ENCODE measurements around the gene NTNG2.

GRCh38 chr9:132155568-132155895, 6.3 kb upstream of the NTNG2 start:
- TF ChIP-seq SCRT2 (tag by site-specific recombination; IDR thresholded peaks at IDR 0.05): no peak
- TF ChIP-seq RBAK (tag by site-specific recombination; IDR thresholded peaks at IDR 0.05): no peak
- TF ChIP-seq ZNF274 (IDR thresholded peaks at IDR 0.05; ENCODE audit: low read length): no peak
- TF ChIP-seq ZNF274 (tag by site-specific recombination; IDR thresholded peaks at IDR 0.05; ENCODE audit: borderline replicate concordance): no peak
- TF ChIP-seq KLF16 (tag by site-specific recombination; IDR thresholded peaks at IDR 0.05): no peak
- TF ChIP-seq, protein P1, sequence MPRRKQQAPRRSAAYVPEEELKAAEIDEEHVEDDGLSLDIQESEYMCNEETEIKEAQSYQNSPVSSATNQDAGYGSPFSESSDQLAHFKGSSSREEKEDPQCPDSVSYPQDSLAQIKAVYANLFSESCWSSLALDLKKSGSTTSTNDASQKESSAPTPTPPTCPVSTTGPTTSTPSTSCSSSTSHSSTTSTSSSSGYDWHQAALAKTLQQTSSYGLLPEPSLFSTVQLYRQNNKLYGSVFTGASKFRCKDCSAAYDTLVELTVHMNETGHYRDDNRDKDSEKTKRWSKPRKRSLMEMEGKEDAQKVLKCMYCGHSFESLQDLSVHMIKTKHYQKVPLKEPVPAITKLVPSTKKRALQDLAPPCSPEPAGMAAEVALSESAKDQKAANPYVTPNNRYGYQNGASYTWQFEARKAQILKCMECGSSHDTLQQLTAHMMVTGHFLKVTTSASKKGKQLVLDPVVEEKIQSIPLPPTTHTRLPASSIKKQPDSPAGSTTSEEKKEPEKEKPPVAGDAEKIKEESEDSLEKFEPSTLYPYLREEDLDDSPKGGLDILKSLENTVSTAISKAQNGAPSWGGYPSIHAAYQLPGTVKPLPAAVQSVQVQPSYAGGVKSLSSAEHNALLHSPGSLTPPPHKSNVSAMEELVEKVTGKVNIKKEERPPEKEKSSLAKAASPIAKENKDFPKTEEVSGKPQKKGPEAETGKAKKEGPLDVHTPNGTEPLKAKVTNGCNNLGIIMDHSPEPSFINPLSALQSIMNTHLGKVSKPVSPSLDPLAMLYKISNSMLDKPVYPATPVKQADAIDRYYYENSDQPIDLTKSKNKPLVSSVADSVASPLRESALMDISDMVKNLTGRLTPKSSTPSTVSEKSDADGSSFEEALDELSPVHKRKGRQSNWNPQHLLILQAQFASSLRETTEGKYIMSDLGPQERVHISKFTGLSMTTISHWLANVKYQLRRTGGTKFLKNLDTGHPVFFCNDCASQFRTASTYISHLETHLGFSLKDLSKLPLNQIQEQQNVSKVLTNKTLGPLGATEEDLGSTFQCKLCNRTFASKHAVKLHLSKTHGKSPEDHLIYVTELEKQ (tag by site-specific recombination; IDR thresholded peaks at IDR 0.05; ENCODE audit: borderline replicate concordance): no peak
- no peak for TF ChIP-seq MYNN (tag by site-specific recombination; IDR thresholded peaks at IDR 0.05; ENCODE audit: borderline replicate concordance)
- TF ChIP-seq ZNF324 (tag by site-specific recombination; IDR thresholded peaks at IDR 0.05): no peak
- TF ChIP-seq, protein P2, sequence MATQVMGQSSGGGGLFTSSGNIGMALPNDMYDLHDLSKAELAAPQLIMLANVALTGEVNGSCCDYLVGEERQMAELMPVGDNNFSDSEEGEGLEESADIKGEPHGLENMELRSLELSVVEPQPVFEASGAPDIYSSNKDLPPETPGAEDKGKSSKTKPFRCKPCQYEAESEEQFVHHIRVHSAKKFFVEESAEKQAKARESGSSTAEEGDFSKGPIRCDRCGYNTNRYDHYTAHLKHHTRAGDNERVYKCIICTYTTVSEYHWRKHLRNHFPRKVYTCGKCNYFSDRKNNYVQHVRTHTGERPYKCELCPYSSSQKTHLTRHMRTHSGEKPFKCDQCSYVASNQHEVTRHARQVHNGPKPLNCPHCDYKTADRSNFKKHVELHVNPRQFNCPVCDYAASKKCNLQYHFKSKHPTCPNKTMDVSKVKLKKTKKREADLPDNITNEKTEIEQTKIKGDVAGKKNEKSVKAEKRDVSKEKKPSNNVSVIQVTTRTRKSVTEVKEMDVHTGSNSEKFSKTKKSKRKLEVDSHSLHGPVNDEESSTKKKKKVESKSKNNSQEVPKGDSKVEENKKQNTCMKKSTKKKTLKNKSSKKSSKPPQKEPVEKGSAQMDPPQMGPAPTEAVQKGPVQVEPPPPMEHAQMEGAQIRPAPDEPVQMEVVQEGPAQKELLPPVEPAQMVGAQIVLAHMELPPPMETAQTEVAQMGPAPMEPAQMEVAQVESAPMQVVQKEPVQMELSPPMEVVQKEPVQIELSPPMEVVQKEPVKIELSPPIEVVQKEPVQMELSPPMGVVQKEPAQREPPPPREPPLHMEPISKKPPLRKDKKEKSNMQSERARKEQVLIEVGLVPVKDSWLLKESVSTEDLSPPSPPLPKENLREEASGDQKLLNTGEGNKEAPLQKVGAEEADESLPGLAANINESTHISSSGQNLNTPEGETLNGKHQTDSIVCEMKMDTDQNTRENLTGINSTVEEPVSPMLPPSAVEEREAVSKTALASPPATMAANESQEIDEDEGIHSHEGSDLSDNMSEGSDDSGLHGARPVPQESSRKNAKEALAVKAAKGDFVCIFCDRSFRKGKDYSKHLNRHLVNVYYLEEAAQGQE (tag by site-specific recombination; IDR thresholded peaks at IDR 0.05): no peak
- TF ChIP-seq, protein P3, sequence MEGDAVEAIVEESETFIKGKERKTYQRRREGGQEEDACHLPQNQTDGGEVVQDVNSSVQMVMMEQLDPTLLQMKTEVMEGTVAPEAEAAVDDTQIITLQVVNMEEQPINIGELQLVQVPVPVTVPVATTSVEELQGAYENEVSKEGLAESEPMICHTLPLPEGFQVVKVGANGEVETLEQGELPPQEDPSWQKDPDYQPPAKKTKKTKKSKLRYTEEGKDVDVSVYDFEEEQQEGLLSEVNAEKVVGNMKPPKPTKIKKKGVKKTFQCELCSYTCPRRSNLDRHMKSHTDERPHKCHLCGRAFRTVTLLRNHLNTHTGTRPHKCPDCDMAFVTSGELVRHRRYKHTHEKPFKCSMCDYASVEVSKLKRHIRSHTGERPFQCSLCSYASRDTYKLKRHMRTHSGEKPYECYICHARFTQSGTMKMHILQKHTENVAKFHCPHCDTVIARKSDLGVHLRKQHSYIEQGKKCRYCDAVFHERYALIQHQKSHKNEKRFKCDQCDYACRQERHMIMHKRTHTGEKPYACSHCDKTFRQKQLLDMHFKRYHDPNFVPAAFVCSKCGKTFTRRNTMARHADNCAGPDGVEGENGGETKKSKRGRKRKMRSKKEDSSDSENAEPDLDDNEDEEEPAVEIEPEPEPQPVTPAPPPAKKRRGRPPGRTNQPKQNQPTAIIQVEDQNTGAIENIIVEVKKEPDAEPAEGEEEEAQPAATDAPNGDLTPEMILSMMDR (tag by site-specific recombination; IDR thresholded peaks at IDR 0.05): no peak
- no peak for TF ChIP-seq ZNF132 (tag by site-specific recombination; IDR thresholded peaks at IDR 0.05; ENCODE audit: borderline replicate concordance)
- no peak for TF ChIP-seq ZNF558 (tag by site-specific recombination; IDR thresholded peaks at IDR 0.05)
- TF ChIP-seq FEZF1 (tag by site-specific recombination; IDR thresholded peaks at IDR 0.05): no peak
- TF ChIP-seq ZXDB (tag by site-specific recombination; IDR thresholded peaks at IDR 0.05): no peak
